Measurements from ENCODE around the gene PDE6B.

PDE6B gene

DNA sequence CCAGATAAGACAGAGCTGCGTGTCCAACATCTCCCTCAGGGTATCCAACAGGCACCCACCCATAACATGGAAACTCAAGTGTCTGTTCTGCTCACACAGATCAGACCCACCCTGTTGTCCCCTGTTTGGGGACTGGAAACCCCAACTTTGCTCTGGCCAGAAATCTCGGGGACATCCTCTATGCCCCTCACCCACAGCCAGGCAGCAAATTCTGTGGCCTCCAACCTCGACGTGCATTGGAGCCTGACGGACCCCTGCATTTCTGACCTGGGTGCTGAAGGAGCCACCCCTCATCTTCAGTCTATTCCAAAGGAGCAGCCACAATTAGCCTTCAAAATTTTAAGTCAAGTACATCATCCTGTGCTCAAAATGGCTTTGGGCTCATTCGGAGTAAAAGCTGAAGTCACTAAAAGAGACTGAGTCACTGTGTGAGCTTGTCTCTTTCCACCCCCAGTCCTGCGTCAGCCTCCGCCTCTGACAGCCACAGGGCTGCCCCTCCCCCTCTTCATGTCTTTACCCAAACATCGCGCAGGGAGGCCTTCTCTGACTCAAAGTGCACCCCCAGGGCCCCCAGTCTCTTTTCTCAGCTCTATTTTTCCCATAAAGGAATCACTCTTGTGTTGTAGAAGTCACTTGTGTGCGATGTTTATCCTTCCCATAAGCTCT lies 24.4 kb upstream of the PDE6B start:
- H3K4me3 ChIP-seq (ENCODE audit: low read depth, low read length): no peak overlapping the region

DNA sequence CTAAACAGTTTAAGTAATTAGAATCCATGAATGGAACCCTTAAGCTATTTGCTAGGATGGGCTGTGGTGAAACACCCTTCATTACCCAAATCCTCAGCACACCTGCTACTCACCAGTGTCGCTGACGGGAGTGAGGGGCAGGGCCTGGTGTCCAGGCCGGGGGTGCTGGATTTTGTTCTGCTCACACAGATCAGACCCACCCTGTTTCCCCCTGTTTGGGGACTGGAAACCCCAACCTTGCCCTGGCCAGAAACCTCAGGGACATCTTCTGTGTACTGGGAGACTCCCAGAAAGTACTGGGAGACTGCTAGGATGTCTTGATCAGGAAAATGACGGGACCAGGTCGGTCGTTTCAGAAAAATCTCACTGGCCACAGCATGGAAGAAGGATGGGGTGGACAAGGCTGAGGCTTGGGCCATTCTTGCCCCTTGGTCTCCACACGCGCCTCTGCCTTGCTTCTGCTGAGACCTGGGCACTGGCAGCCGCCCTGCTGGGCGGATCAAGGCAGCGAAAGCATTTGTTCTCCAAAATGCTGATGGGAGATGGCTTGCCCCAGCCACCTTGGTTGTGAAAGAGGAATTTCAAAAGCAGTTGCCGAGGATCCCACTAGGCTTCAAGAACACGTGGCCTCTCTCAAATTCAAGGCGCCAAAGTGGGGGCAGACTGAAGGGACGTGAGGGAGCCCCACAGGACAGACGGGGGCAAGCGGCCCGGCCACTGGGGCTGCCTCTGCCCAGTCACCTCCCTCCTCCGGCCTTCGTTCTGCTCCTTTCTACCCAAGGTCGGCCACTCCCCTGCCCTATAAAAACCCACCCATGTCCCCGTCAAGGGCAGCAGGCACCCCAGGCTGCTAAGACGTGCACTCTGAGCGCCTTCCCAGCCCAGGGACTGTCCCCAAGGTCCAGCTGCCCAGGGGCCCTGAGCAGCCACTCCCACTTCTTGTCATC lies 23.5 kb upstream of the PDE6B start:
- no peak overlapping the region for H3K4me3 ChIP-seq (ENCODE audit: low read depth, low read length)

DNA sequence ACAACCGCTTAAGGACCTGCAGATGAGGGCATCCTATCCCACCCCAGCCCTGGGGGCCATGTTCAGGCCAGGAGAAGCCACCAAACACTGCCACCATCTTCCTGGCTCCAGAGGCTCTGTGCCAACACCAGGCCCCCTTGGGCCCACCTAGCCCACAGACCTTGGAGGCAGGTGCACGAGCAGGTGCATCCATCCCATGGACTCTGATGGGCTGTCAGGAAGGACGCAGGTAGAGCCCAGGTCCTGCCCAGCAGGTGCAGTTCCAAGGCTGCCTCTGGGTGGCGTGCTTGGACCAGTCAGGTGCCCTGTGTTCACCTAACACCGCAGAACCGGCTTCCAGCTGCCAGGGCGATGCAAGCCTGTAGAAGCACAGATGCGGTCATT lies 22.8 kb upstream of the PDE6B start:
- no peak overlapping the region for H3K4me3 ChIP-seq (ENCODE audit: low read depth, low read length)

DNA sequence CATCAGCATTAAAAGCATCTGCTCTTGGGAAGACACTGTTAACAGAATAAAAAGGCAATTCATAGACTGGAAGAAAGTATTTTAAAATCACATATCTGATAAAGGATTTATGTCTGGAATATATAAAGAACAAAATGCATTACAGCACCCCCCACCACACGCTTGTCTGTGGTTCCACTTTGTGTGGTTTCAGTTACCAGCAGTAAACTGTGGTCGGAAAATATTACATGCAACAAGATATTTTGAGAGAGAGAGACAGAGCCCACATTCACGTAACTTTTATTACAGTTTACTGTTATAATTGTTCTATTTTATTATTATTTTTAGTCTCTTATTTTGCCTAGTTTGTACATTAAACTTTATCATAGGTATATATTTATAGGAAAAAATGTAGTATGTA lies 21.2 kb upstream of the PDE6B start:
- H3K4me3 ChIP-seq (ENCODE audit: low read depth, low read length): no peak overlapping the region

DNA sequence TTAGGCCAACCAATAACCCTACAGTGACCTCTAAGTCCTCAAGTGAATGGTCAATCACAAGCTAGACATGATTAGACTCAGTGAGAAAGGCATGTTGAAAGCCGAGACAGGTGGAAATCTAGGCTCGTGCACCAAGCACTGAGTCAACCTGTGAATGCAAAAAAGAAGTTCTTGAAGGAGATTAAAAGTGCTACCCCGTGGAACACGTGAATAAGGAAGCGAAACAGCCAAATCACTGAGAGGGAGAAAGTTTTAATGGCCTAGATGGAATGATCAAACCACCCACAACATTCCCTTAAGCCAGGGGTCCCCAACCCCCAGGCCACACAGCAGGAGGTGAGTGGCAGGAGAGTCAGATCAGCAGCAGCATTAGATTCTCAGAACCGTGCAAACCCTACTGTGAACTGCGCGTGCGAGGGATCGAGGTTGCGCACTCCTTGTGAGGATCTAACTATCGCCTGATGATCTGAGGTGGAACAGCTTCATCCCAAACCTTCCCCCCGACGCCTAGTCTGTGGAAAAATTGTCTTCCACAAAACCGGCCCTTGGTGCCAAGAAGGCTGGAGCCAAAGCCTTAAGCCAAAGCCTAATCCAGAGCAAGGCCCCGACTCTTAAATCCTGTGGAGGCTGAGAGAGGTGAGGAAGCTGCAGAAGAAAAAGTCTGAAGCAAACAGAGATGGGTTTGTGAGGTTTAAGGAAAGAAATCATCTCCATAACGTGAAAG lies 19.5 kb upstream of the PDE6B start:
- no peak overlapping the region for H3K4me3 ChIP-seq (ENCODE audit: low read depth, low read length)

DNA sequence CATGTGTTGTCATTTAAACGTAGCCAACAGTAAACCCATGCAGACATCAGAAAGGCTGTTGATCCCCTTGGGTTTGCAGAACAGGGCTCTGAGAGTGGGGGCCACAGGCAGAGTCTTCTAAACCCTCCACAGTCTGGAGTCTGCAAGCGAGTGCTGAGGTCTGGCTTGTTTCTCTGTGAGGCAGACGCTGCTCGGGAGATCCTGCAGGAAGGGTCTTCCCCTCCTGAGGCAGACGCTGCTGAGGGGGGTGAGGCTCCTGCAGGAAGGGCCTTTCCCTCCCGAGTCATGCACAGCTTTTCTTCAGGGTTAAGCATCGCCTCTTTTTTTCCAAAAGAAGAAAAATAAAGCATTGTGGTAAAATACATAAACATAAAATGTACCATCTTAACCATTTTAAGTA lies 17.1 kb upstream of the PDE6B start:
- H3K4me3 ChIP-seq (ENCODE audit: low read depth, low read length): no peak overlapping the region

DNA sequence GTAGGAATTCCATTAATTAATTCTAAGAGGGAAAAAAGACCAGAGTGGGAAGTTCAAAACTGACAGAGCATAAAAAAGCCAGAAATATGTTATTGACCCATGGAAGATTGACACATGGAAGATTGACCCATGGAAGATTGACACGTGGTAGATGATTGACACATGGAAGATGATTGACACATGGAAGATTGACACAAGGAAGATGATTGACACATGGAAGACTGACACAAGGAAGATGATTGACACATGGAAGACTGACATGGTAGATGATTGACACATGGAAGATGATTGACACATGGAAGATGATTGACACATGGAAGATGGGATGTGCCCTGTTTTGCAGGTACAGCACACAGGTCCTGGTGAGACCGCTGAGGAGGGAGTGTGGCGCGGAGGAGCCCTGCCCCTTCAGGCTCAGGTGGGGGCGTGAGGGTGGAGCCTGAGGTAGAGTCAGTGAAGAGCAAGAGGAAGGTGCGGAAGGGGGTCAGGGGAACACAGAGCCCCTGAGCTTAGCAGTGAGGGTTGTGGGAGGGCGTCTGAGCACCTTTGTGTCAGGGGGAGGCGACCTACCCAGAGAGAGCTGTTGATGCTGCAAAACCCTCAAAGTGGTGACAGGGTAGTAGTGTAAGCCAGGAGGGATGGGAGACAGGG lies 15.8 kb upstream of the PDE6B start:
- H3K4me3 ChIP-seq (ENCODE audit: low read depth, low read length): no peak overlapping the region

DNA sequence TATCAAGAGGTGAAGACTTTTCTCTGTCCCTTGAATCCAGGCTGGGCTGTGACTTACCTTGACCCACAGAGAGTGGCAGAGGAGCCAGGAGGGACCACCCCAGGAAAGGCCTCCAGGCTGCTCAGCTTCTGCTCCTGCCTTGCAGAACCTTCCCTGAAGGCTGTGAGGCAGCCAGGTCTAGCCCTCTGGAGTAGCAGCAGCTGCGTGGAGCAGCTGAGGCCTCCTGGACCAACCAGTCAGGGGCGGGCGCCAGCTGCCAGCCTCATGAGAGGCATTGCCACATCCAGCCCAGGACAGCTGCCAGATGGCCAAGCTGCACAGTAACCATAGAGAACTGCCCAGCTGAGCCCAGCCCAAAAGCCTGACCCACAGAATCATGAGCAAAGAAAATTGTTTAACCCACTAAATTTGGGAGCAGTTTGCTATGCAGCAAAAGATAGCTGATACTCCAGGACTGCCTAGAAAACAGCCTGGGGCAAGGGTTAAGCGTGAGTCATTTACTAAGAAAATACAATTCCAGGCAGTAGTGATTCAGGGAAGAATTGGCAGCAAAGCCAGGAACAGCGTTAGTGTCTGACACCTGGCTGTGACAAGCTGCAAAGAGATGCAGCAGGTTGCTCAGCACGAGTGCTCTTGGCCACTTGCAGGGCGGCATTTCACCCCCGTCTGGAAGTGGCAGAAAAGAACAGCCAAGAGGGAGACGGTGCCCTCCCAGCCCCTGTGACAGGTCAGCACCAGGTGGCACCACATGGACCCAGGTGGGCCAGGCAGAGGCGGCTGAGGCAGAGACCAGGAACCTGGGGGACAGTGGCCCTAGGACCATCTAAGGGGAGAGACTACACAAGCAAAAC lies 14.7 kb upstream of the PDE6B start:
- H3K4me3 ChIP-seq (ENCODE audit: low read depth, low read length): no peak overlapping the region

DNA sequence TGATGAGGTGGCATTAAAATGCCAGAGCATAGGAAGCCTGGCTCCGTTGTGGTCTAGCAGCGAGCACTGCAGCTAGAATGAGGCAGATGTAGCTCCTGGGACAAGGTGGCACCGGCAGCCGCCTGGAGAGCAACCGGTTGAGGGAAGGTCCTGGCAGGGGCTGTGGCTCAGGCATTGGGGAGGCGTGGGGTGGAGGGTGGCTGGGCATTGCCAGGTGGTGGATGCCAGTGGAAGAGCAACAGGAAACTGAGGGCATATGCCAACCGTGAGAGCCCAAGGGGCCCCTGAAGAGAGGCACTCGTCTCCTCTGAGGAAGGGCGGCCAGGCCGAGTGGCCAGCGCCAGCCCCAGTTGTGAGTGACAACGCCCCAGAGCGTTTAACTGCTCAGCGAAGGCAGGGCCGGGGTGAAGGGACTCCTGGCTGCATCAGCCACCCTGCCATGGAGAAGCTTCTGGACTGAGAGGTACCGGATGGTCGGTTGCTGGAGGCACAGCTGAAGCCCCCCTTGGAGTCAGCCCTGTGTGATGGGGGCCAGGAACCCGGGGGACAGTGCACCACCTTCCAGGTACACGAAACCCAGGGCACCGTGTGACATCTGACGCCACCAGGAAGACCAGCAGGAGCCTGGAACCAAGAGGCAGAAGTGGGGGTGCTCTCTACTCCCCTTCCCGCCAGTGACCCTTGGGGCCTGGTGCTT lies 13.2 kb upstream of the PDE6B start:
- no peak overlapping the region for H3K4me3 ChIP-seq (ENCODE audit: low read depth, low read length)

DNA sequence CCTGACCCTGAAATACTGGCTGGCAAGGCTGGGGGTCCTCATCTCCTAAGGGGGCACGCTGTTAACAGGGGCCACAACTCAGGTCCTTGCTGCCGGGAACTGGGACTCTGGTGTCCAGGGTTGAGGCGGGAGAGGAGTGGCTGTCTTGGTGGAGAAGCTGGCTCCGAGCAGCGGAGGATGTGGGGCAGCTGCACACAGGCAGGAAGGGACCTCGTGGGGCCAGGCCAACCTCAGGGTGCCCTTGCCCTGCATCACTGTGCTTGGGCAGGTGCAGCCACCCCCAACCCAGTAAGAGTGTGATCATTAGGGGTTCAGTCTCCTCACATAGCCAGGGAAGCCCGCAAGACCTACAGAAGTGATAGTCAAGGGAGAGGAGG lies 12.6 kb upstream of the PDE6B start:
- no peak overlapping the region for H3K4me3 ChIP-seq (ENCODE audit: low read depth, low read length)

DNA sequence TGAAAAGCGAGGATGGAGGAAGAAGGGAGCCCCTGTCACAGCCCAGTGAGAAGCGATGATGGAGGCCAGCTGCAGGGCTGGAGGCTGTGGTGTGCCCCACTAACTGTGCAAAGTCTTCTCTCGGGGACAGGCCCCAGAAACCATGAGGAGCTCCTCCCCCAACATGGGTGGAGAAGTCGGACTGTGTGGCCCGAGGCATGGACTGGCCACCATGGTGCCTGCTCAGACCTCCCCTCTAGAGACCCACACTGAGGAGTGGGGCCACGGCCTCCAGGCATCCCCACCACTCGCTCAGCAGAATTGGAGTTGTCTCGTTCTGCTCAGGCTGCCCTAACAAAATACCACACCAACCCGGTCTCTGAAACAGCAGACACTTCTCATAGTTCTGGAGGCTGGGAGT lies 12.2 kb upstream of the PDE6B start:
- no peak overlapping the region for H3K4me3 ChIP-seq (ENCODE audit: low read depth, low read length)

DNA sequence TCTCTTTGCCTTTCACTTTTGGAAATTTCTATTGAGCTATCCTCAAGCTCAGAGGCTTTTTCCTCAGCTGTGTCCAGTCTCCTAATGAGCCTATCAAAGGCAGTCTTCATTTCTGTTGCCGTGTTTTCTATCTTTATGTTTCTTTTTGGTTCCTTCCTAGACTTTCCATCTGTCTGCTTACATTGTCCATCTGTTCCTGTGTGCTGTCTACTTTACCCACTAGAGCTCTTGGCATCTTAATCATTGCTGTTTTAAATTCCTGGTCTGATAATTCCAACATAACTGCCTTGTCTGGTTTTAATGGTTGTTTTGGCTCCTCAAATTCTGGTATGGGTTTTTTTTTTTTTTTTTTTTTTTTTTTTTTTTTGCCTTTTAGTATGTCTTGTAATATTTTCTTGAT lies 9.3 kb upstream of the PDE6B start:
- H3K4me3 ChIP-seq (ENCODE audit: low read depth, low read length): no peak overlapping the region

DNA sequence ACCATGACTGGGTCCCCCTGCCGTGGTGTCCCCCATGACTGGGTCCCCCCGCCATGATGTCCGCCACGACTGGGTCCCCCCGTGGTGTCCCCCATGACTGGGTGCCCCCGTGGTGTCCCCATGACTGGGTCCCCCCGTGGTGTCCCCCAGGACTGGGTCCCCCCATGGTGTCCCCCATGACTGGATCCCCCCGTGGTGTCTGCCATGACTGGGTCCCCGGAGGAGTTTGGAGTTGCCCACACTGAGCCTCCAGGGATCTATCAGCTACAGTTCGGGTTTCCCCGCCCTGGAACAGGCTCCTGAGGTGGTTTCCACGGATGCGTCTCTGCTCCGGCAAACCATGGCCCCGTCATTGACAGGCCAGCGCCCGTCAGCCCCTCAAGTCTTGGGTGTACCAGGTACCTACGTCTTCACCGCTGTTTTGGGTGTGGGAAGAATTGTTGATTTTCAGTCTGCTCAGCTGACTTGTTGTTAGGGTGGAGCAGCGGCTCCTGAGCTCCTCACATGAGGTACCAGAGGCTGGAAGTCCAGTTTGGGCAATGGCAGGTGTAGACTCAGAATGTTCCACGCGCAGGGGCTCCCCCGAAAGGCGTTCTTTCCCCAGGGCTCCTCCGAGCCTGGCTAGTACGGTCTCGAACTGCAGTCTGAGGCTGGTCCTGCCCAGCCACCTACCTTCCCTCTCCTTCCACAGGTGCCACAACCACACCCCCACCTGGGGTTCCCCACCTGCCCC lies 8.3 kb upstream of the PDE6B start:
- no peak overlapping the region for H3K4me3 ChIP-seq (ENCODE audit: low read depth, low read length)

DNA sequence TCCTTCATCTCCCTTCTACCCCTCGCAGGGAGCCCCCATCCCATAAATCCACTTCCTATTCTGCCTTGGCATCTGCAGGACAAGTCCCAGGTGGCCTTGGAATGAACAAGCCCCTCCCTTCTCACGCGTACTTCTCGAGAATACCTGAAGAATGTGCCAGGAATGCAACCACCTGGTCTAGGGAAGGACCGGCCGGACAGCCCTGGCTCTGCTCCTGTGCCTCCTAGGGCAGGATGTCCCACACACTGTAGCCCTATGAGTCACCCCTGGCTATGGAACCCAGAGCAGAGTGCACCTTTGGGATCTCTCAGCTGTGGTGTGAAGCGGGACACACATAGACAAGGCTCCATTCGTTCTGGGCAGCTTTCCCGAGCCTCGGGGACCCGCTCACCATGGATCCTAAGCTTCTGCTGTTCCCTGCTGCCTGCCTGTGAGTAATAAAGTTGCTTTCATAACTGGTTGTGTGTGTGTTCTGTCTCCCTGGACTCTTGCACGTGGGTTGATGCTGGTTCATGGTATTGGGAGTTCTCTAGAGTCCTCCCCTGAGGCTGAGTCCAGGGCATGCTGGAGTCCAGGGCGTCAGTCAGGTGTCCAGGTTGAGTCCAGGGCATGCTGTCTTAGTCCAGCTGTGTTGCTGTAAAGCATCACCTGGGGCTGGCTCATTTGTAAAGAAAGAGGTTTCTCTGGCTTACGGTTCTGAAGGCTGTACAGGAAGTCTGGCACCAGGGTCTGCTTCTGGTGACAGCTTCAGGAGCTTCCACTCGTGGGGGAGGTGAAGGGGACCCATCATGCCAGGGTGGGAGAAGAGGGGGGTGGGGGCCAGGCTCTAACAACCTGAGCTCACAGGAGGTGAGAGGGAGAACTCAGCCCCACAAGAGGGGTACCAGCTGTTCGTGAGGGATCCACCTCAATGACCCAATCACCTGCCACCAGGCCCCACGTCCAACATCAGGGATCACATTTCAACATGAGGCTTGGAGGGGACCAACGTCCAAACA lies 7.4 kb upstream of the PDE6B start:
- H3K4me3 ChIP-seq (ENCODE audit: low read depth, low read length): no peak overlapping the region

DNA sequence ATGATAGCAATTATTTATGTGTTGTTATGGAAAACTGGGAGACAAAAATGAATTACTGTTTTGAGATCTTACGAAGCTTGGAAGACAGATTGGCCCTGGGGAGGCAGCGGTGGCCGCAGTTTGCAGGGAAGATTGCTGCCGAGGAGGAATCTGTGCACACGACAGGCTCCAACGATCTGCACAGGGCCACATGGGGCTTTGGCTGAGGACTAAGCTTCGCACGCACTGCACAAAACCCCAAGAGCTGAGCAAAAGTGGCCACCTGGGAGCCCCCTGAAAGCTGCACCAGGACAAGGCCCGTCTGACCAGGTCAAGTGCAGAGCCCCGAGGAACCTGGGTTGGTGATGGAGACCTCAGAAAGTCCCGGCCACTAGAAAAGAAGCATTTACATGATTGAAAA lies 5.2 kb upstream of the PDE6B start:
- H3K4me3 ChIP-seq (ENCODE audit: low read depth, low read length): no peak overlapping the region

DNA sequence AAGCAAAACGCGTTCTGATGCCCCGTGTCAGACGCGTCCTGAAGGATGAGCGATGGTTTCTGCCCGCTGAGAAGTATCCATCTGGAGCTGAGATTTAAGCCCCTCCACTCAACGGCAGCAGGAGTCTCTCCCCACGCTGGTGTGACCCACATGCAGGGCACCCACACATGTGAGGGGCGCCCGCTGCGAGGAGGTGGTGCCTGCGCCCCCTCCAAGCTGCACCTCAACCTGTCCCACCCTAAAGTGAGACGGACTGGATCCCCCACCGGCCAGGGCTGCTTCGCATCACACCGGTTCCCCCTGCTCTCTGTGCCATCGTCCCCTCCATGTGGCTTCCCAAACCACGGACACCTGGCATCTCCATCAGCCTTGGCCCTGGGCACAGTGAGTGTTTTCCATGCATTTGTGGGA lies 4.5 kb upstream of the PDE6B start:
- no peak overlapping the region for H3K4me3 ChIP-seq (ENCODE audit: low read depth, low read length)

DNA sequence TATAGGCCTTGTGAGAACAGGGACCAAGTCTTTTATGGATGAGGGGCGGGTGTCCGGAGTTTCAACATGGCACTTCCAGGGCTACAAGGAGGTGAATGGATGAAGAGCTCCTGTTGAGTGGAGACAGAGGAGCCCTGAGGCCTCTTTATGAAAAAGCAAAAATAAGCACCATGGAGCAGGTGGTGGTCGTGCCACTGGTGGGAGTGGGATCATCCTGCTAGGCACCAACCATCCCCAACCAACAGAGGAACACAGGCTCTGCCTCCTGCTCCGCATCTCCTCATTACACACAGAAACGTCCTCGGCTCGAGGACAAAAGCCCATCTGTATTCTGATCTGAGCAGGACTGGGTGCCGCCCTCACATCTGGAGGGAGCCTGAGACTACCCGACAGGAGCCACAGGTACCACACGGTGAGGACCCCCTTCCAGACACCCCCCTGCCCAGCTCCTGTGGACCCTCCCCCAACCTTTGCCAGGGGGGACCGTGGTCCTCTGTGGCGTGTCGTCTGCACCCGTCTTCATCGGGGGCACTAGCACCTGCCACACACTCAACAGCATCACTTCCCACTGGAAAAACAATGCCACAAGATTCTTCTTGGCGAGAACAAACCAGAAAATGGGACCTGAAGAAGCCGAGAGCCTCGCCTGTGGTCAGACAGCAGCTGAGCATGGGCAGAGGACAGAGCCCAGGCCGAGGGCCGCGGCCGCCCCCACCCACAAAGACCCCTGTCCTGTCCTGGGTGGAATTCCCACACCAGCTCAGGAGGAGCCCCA lies 3.9 kb upstream of the PDE6B start:
- no peak overlapping the region for H3K4me3 ChIP-seq (ENCODE audit: low read depth, low read length)

All from iPS-11a (cell line).